Measurements from ENCODE around the gene MAP3K15. TPM values are rescaled to one million over a fixed set of nuclear protein-coding genes. Genes with fewer than 3 reads are reported as not detected.

MAP3K15 gene
- total and polyA plus RNA-seq, 2 of the 13 experiments (the other 11 are each of a cell fraction or from before 2014, with no cell fraction given) = 3.9 to 6.4 TPM

- TF ChIP-seq DMTF1 (CRISPR knock-in tag; IDR thresholded peaks at IDR 0.05) (no peak), ZBTB7A (CRISPR knock-in tag; IDR thresholded peaks at IDR 0.05) (no peak), ZBTB42 (CRISPR knock-in tag; IDR thresholded peaks at IDR 0.05) (no peak), REL (CRISPR knock-in tag; conservative IDR thresholded peaks at IDR 0.05) (no peak)
Observed at GRCh38 chrX:19344661-19345060, 170.6 kb downstream of the MAP3K15 start (continued).

DNA sequence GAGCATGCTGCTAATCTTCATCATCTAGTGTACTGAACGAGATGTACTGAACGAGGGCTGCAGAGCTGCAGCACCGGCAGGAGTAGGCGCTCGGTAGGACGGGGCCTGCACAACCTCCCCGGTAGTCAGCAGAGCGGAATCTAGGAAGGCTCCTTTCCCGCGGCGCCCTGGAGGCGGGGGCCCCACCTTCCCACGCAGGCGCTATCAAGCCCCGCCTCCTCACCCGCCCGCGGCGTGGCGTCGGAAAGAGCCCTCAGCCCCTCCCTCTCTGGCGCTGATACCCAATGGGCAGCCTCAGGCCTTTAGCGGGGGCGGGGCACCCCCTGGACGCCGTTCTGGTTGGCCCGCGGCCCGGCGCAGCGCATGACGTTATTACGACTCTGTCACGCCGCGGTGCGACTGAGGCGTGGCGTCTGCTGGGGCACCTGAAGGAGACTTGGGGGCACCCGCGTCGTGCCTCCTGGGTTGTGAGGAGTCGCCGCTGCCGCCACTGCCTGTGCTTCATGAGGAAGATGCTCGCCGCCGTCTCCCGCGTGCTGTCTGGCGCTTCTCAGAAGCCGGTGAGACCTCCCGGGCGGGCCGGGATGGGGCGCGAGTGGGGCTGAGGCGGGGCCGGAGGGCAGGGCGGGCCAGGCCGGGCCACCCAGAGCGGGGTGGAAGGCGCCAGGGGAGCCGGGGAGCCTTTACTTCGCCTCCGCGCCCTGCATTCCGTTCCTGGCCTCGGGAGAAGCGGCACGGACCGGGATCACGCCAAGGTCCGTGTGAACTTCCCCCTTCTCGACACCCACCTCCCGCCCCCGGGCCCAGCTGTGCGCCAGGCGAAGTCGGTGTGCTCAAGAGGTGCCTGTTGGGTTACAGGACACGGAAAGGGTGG, 171.5 kb downstream of the MAP3K15 start, which contains the start of gene PDHA1:
TSS of gene PDHA1 (plus strand) at position 393 of the 874 bp plus-strand sequence. CDS start at position 504, 111 bp downstream.
- CTCF ChIA-PET (ENCODE audit: low intra/inter-chr PET ratio, low total read pairs) = no interaction called here
- TSS peak; percentile 61 for BruUV-seq (replicated peaks)
- peak; percentile 81 for DNase-seq (ENCODE audit: low spot score)
- TF ChIP-seq, protein P1, sequence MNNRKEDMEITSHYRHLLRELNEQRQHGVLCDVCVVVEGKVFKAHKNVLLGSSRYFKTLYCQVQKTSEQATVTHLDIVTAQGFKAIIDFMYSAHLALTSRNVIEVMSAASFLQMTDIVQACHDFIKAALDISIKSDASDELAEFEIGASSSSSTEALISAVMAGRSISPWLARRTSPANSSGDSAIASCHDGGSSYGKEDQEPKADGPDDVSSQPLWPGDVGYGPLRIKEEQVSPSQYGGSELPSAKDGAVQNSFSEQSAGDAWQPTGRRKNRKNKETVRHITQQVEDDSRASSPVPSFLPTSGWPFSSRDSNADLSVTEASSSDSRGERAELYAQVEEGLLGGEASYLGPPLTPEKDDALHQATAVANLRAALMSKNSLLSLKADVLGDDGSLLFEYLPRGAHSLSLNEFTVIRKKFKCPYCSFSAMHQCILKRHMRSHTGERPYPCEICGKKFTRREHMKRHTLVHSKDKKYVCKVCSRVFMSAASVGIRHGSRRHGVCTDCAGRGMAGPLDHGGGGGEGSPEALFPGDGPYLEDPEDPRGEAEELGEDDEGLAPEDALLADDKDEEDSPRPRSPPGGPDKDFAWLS (CRISPR knock-in tag; IDR thresholded peaks at IDR 0.05; ENCODE audit: borderline replicate concordance) = no peak
- TF ChIP-seq, protein P2, sequence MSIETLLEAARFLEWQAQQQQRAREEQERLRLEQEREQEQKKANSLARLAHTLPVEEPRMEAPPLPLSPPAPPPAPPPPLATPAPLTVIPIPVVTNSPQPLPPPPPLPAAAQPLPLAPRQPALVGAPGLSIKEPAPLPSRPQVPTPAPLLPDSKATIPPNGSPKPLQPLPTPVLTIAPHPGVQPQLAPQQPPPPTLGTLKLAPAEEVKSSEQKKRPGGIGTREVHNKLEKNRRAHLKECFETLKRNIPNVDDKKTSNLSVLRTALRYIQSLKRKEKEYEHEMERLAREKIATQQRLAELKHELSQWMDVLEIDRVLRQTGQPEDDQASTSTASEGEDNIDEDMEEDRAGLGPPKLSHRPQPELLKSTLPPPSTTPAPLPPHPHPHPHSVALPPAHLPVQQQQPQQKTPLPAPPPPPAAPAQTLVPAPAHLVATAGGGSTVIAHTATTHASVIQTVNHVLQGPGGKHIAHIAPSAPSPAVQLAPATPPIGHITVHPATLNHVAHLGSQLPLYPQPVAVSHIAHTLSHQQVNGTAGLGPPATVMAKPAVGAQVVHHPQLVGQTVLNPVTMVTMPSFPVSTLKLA (IDR thresholded peaks at IDR 0.05) = 0 out of 2 replicates have a peak, but pooled peaks have one; percentile 16
- TF ChIP-seq, protein P3, sequence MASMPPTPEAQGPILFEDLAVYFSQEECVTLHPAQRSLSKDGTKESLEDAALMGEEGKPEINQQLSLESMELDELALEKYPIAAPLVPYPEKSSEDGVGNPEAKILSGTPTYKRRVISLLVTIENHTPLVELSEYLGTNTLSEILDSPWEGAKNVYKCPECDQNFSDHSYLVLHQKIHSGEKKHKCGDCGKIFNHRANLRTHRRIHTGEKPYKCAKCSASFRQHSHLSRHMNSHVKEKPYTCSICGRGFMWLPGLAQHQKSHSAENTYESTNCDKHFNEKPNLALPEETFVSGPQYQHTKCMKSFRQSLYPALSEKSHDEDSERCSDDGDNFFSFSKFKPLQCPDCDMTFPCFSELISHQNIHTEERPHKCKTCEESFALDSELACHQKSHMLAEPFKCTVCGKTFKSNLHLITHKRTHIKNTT (CRISPR knock-in tag; IDR thresholded peaks at IDR 0.05) = no peak
- TF ChIP-seq SALL1 (CRISPR knock-in tag; IDR thresholded peaks at IDR 0.05) (peak; percentile 54; the same call in 1 of the 2 replicates), MYNN (CRISPR knock-in tag; IDR thresholded peaks at IDR 0.05; ENCODE audit: low read depth) (no peak), ZBTB34 (CRISPR knock-in tag; IDR thresholded peaks at IDR 0.05) (0 out of 2 replicates have a peak, but pooled peaks have one; percentile 29), RFXAP (CRISPR knock-in tag; IDR thresholded peaks at IDR 0.05; ENCODE audit: borderline replicate concordance) (no peak)

More for the DNA sequence above, 171.5 kb downstream of the MAP3K15 start, which contains the start of gene PDHA1:
- intact Hi-C loops (cut with micrococcal nuclease; ENCODE audit: unreplicated experiment) (no loop called here), in situ Hi-C loops (cut with HindIII; ENCODE audit: extremely low pct_ligation_motif_present, low pct_unique_long_range_greater_than_20kb) (loop anchor here (25.0 kb wide), 1 partner anchor 406 kb away; no protein-coding TSS in a partner anchor)
- Histone ChIP-seq H3K4me2 (ENCODE audit: low read depth, low read length) (peak within 1 kb of the TSS; percentile 93), H3K4me1 (ENCODE audit: insufficient read depth, low read length) (0 out of 2 replicates have a peak, but pooled peaks cover 14% of the 10 kb centered on the region), H3K9me3 (ENCODE audit: low read length) (no peaks in the 10 kb centered on the region), H2AFZ (ENCODE audit: low read length) (peak within 1 kb of the TSS; percentile 78), H3K27me3 (ENCODE audit: control insufficient read depth in 1 of 2, insufficient read depth in 2 of 2, low read length in 2 of 2) (no peaks in the 10 kb centered on the region; a peak in 1 of 5 replicates), H3K9ac (ENCODE audit: insufficient read depth, low read depth, low read length) (peak within 1 kb of the TSS; percentile 79), H3K79me2 (ENCODE audit: insufficient read depth, low read length) (peaks cover 31% of the 10 kb centered on the region), H3K36me3 (replicated peaks in 1 of 2; ENCODE audit: control insufficient read depth in 1 of 2, insufficient read depth in 2 of 2, low read length in 2 of 2) (no peaks in the 10 kb centered on the region), H4K20me1 (ENCODE audit: insufficient read depth, low read length) (no peaks in the 10 kb centered on the region), H3K4me3 (replicated peaks in 1 of 3; ENCODE audit: insufficient read depth in 1 of 3, low read depth in 2 of 3, low read length in 3 of 3) (peak within 1 kb of the TSS; percentile 72 to 87 (median 81)), H3K27ac (ENCODE audit: extremely low read length, insufficient read depth, low read length) (peak within 1 kb of the TSS; percentile 82)
- ATAC-seq (peak; percentile 93), FAIRE-seq (peak; percentile 87)
- POLR2A ChIA-PET = no interaction called here
- no CpG with 5 or more reads among the region's 81 CpGs for WGBS (ENCODE audit: low lambda C conversion rate)
